Stimulated activated CD8-positive, alpha-beta memory T cell treated with anti-CD3 and anti-CD28 coated beads, Interleukin-7, amount 100 ng/mL, for 24 hours (primary cell): ENCODE data around the gene TMED9.
A peak's percentile ranks its signal among the peaks of the same experiment; 100 is the strongest.
"Not testable (repeated sequence)": the region's sequence is repeated elsewhere in the genome, so short reads cannot be mapped to it uniquely, and the experiment has no call there.

ENCODE experiments used
- DNase-seq: peaks from one replicate; pipeline ENCODE4 v3.0.0-alpha.2; 2020; ENCODE audit warnings: low read depth

Gene TMED9

GRCh38 chr5:177592010-177592834 is at the start of gene TMED9:
TMED9 (plus strand) TSS chr5:177592203; CDS start chr5:177592215, 12 bp downstream.
- peak; percentile 66 for DNase-seq

- no peak for DNase-seq
These were observed 49.1 kb upstream of the TMED9 start for GRCh38 chr5:177542816-177543465.

DNA sequence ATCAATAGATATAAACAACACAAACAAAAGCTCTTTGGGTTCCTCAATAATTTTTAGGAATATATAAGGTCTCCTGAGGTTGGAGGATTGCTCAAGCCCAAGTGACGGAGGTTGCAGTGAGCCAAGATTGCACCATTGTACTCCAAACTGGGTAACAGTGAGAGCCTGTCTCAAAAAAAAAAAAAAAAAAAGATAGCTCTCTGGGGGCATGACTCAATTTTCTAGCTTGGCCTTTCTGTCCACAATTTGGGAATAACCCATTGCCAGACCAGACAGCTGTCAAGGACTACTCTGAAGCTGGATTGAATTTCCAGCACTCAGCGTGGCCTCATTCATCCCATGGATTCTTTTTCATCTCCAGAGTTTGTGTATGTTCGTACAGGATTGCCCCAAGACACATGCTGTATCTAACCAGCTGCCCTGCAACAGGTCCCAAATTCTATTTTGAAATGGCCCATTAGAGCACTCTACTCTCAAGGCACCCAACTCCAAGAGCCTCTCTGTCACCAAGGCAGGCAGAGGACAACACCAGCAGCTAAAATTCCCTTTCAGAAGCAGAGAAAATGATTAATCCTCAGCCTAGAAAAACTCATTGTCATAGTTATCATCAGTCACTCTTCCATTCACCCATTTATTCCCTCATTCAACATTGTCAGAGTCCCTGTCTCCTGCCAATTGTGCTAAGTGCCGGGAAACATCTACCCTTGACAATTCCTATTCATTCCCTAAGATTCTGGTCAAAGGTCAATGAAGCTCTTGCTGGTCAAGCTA is 46.3 kb upstream of the TMED9 start:
- DNase-seq = no peak

GRCh38 chr5:177546258-177546741 is 45.7 kb upstream of the TMED9 start:
- DNase-seq = no peak

- no peak for DNase-seq
These were observed 44.3 kb upstream of the TMED9 start for GRCh38 chr5:177547736-177548135.

DNA sequence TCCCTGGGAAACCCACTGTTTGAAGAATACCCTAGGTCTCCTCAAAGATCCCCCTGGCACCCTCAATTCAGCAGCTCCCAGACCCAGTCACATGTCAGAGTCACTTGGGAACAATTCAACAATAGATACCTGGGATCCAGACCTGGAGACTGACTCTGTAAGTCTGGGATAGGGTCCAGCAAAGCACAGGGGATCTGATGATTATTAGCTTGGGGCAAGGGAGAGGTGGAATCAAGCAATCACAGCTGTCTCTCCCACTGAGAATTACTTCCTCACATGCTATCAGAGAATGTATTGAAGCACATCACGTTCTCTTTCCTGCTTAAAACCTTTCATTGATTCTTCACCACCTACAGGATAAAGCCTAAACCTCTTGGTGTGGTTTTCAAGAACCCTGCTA is 43.5 kb upstream of the TMED9 start:
- DNase-seq = no peak

DNA sequence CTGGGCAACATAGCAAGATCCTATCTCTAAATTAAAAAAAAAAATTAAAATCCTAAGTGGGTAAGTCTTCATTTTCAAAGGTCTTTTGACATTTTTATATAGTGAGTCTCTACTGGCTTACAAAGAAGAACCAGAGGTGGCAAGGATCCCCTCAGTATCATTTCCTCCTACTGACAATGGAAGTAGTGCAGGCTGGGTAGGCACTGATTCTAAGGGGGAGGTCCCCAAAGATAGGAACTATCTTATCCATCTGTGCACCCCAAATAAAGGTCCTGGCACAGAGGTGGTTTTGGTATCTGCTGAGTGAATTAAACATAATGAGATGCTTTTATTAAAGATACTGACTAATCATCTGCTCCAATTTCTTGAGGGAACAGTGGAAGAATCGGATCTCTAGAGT is 41.9 kb upstream of the TMED9 start:
- no peak for DNase-seq

- no peak for DNase-seq
These were observed 39.1 kb upstream of the TMED9 start for GRCh38 chr5:177552839-177553455.

DNA sequence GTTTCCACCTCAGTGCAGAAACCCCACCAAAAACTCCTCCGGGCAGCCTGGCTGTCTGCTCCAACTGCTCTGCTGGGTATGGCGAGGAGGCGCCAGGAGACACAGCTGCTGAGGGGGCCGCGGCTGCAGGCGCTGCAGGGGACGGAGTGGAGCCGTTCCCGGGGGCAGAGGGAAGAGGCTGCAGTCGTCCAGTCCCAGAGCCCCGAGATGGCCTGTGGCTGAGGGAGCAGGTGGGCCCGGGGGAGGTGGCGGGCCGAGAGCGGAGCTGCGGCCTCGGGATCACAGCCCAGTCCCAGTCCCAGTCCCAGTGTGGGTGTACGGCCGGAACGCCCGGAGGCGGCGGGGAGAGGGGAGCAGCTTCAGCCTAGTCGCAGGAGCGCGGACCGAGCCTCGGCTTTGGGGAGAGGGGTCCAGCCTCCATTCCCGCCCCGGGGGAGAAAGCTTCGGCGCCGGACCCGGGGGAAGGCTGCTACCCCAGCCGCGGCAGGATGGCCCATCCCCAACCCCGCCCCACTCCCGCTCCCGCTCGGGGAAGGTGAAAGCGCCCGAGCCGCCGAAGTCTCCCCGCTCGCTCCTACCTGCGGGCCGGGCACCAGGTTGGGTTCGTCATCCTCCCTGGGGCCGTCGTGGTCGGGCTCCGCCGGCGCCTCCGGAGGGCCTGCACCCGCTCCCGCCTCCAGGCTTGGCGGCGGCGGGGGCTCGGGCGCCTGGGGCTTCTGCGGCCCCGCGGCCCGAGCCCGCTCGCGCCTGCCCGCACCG is 38.2 kb upstream of the TMED9 start:
- peak; percentile 15 for DNase-seq

DNA sequence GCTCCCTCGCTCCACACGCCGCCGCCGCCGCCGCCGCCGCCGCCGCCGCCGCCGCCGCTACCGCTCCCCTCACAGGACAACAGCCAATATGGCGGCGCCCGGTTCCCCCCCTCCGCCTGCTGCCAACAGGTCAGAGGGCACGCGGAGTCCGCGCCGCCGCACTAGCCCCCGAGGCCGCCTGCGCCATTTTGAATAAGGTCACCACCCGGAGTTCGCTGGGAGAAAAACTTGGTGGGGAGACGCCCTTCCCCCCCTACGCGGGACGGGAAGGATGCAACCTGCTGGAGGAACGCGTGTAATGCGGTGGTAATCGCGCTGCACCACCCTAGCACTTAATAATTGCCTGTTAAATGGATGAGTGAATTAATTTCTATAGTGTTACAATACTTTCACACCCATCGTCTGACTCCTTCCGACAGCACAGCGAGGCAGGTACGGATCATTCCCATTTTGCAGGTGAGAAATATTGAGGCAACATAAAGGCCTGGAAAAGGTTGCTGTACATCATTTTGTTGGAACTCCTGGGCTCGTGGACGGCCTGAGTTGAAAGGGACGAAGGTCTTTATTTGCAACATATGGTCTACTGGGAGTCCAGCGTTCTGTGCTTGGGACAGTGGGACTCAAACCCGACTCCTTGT is 37.4 kb upstream of the TMED9 start, which contains the start of gene FAM193B:
Gene FAM193B, minus strand, starts transcription at position 90 of the 638 bp plus-strand sequence. CDS start 105 bp downstream, outside the sequence.
- peak; percentile 94 for DNase-seq

DNA sequence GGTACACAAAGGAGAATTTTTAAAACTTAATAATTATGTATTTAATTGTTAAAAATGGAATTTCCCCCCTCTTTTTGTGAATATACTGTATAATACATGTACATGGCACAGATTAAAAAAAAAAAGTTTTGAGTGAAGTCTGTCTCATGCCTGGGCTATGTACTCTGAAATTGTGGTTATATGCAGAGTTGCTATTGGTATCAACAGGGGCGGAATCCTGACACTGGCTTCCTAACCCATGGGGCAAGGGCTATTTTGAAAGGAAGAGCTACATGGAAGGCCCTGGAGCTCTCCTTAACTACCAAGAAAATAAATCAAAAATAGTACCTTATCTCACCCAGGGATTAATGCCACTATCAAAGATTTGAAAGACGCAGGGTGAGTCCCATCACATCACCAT is 36.8 kb upstream of the TMED9 start:
- no peak for DNase-seq

GRCh38 chr5:177555665-177556064 is 36.3 kb upstream of the TMED9 start:
- DNase-seq = no peak

GRCh38 chr5:177557041-177557647 is 34.9 kb upstream of the TMED9 start:
- no peak for DNase-seq

- no peak for DNase-seq
These were observed 34.2 kb upstream of the TMED9 start for GRCh38 chr5:177557796-177558195.

DNA sequence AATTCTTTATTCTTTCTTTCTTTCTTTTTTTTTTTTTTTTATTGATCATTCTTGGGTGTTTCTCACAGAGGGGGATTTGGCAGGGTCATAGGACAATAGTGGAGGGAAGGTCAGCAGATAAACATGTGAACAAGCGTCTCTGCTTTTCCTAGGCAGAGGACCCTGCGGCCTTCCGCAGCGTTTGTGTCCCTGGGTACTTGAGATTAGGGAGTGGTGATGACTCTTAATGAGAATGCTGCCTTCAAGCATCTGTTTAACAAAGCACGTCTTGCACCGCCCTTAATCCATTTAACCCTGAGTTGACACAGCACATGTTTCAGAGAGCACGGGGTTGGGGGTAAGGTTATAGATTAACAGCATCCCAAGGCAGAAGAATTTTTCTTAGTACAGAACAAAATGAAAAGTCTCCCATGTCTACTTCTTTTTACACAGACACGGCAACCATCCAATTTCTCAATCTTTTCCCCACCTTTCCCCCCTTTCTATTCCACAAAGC is 32.5 kb upstream of the TMED9 start:
- not testable (repeated sequence) for DNase-seq

GRCh38 chr5:177565046-177565445 is 27.0 kb upstream of the TMED9 start:
- DNase-seq = no peak

DNA sequence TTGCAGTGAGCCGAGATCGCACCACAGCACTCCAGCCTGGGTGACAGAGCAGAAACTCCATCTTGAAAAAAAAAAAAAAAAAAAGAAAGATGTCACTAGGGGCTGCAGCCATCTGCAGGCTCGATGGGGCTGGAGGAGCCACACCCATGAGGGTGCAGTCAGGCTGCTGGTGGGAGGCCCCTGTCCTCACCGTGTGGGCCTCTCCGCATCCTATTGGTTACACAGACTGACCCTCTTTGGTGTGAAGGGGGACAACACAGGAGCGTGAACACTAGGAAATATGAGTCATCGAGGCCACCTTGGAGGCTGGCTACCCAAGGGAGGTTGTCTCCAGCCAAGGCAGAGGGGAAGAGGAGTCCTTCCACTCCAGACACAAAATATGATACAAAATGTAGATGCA is 23.7 kb upstream of the TMED9 start:
- DNase-seq = no peak

DNA sequence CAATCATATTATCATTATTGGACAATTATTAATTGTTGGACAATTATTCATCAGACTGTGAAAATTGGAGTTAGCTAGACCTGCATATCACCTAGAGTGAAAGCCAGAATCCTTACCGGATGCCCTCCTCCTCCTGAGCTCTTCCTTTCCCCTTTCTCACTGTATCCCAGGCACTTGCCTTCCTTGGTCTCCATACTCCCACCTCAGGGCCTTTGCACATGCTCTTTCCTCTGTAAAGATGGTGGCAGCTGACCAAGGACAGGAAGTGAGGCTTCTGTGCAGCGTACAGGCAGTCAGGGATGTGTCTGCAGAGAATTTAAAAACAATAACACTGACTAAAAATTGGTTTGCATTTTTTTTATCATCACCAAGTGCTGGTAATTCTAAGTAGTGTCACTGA is 22.1 kb upstream of the TMED9 start:
- DNase-seq = no peak

DNA sequence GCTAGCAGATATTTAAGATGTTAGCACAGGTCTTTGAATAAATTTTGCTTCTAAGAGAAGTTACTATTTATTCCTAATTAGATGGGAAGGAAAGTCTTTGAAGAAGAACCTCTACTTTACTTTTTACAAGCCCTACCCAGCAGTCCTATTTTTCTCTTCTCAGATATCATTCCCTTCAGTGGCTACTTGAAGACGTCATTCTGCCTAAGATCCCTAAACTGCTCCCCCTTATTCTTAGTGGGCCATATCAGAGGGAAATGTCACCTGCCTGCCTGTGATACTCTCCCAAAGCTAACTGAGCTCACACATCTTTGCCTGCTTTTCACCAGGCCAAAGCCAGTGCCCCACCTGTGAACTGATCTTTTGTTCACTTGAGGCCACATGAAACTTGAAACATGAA is 16.5 kb upstream of the TMED9 start:
- DNase-seq = no peak

DNA sequence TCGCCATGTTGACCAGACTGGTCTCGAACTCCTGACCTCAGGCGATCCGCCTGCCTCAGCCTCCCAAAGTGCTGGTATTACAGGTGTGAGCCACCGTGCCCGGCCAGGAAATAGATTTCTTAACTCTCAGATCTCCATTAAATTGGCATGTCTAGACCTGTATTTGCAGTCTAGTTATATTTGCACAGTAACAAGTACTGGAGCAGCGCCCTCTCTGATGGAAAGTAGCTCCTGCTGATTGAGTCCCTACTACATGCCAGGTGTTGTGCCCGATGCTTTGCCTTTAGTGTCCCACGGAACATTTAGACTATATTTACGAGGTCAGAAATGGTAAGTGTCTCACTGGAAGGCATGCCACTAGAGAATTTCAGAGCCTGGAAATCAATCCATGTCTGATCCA is 15.8 kb upstream of the TMED9 start:
- no peak for DNase-seq
